Measurements from ENCODE around the gene CFTR.

DNA sequence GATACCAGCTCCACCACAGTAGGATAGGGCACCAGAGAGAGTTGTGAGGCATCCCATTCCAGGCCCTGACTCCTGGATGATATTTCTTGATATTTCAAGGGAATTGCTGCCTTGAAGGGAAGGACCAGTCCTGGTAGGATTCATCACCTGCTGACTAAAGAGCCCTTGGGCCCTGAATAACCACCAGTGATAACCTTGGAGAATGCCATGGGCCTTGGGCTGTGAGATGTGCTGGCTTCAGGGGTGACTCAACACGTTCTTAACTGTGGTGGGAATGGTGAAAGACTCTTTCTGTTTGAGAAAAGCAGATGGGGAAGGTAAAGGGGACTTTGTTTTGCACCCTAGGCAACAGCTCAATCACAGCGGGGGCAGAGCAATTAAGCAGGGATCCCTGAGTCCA, 31.2 kb upstream of the CFTR start:
- TF ChIP-seq, protein P1, sequence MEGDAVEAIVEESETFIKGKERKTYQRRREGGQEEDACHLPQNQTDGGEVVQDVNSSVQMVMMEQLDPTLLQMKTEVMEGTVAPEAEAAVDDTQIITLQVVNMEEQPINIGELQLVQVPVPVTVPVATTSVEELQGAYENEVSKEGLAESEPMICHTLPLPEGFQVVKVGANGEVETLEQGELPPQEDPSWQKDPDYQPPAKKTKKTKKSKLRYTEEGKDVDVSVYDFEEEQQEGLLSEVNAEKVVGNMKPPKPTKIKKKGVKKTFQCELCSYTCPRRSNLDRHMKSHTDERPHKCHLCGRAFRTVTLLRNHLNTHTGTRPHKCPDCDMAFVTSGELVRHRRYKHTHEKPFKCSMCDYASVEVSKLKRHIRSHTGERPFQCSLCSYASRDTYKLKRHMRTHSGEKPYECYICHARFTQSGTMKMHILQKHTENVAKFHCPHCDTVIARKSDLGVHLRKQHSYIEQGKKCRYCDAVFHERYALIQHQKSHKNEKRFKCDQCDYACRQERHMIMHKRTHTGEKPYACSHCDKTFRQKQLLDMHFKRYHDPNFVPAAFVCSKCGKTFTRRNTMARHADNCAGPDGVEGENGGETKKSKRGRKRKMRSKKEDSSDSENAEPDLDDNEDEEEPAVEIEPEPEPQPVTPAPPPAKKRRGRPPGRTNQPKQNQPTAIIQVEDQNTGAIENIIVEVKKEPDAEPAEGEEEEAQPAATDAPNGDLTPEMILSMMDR (IDR thresholded peaks at IDR 0.05; ENCODE audit: insufficient read depth, low read length, poor library complexity, severe bottlenecking): no peak
- TF ChIP-seq EZH2phosphoT487 (conservative IDR thresholded peaks at IDR 0.05; ENCODE audit: low read length): no peak
